ENCODE measurements around the gene USP7. TPM values are rescaled to one million over a fixed set of nuclear protein-coding genes. Genes with fewer than 3 reads are reported as not detected.

Gene USP7
- total RNA-seq, 1 donor from 2014 or later, result 62.4 TPM

DNA sequence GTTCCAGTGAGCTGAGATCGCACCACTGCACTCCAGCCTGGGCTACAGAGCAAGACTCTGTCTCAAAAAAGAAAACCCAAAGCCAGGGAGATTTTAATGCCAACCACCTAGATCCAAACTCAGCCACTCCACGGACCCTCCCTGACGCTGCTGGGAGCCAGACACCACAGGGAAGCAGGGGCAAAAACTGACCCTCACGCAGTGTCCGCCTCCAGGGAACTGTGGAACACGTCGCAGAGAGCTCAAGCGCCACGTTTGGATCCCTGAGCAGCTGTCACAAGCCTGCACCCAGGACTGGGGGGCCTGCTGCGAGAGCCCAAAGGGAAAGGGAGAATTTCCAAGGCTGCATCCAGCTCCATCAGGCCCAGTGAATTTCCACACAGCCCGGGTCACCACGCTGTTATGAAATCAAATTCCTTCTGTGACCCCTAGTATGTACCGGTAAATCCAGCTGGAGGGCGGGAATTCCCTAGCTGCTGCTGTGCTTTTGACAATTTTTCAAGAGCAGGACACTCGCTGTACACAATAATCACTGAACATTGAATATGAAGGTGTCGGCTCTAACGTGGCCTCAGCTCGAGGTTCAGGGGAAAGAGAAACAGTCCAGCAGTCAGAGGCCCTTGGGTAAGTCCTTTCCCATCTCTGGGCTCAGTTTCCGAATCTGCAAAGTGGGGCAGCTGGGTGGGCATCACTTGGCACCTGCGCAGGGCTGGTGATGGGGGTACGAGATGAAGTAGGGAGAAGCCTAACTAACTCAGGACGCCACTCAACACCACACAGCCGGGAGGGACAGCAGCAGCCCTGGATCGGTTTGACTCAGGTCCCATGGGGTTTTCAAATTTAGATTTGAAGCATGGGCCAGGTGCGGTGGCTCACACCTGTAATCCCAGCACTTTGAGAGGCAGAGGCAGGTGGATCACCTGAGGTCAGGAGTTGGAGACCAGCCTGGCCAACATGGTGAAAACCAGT is 103.5 kb downstream of the USP7 start:
- DNase-seq (peak; percentile 67), ATAC-seq (ENCODE audit: poor library complexity) (peak; percentile 51)
- intact Hi-C loops (cut with DNase I), result no loop called here

DNA sequence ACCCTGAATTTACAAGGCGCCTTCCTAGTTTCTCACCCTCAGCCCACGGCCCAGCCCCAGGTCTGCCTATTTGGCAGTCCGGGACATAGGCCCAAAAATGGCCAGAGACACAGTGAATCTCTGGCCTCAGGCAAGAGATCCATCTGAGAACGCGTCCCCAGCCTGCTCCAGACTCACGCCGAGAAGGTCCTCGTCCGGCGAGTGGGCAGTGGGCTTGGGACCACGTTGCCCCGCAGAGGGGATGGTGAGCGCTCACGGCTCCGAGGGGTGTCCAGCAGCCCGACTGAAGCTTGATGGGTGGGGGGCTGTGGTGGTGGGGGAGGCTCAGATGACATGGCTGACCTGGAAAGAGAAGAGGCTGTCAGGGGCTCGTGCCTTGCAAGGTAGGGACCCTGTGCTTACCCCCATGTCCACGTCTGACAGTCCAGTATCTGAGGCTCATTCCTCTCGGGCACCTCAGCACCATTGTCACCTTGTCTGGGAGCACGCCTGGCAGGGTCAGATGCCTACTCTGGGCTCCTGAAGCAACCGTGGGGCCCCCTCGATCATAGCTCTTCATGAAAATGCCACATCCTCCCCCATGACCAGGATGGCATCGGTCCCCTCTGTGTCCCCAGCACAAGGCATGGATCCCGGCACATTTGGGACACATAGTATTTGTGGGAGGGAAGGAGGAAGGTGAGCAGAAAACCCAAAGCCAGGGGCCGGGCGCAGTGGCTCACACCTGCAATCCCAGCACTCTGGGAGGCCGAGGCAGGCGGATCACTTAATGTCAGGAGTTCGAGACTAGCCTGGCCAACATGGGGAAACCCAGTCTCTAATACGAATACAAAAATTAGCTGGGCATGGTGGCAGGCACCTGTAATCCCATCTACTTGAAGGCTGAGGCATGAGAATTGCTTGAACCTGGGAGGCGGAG is 104.5 kb downstream of the USP7 start:
- DNase-seq, result no peak
- intact Hi-C loops (cut with DNase I), result no loop called here
- ATAC-seq (ENCODE audit: poor library complexity), result no peak

DNA sequence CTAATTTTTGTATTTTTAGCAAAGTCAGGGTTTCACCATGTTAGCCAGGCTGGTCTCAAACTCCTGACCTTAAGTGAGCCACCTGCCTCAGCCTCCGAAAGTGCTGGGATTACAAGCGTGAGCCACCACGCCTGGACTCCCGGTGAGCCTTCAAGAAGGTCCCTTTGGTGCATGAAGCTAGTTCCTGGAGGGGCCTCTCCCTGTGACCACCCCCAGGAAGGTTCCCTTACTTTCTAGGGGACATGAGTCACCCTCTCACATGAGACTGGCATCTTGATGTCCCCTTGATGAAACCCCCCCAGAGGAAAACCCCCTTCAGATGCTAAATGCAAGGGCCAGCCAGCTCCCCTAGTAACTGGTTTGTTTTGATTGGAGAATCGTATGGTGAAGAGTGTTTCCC is 107.7 kb downstream of the USP7 start:
- intact Hi-C loops (cut with DNase I), result no loop called here
- DNase-seq (no peak), ATAC-seq (ENCODE audit: poor library complexity) (no peak)

DNA sequence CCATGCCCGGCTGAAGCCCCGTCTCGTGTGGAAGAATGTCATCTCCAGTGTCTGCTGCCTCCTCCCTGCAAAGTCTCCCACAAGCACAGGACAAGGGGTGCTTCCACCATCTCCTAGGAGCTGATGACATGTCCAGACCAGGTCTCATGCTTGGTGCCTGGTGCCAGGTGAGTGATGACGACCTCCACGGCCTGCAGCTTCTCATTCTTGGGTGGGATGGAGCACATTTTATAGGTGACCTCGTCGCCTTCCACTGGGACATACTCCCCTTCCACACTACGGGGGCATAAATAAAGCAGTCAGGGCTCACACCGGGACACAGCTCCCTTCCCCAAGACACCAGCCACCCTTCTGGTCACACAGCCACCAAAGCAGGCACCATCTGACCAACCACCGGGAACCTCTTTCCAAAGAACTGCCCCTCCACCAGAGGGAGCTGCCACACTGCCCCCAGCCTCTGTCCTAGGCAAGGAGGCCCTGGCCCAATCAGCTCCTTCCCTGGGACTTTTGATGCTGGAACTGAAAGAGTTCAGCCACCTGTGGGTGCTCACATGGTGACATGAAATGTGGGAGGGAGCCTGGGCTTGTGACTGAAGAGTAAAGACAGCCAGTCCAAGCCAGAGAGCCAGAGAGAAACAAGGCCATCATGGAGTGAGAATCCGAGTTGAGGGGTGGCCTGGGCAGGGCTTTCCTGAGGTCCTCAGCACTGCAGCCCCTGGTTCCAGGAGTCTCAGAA is 108.5 kb downstream of the USP7 start:
- intact Hi-C loops (cut with DNase I), result no loop called here
- DNase-seq, result peak; percentile 12
- ATAC-seq (ENCODE audit: poor library complexity), result no peak

DNA sequence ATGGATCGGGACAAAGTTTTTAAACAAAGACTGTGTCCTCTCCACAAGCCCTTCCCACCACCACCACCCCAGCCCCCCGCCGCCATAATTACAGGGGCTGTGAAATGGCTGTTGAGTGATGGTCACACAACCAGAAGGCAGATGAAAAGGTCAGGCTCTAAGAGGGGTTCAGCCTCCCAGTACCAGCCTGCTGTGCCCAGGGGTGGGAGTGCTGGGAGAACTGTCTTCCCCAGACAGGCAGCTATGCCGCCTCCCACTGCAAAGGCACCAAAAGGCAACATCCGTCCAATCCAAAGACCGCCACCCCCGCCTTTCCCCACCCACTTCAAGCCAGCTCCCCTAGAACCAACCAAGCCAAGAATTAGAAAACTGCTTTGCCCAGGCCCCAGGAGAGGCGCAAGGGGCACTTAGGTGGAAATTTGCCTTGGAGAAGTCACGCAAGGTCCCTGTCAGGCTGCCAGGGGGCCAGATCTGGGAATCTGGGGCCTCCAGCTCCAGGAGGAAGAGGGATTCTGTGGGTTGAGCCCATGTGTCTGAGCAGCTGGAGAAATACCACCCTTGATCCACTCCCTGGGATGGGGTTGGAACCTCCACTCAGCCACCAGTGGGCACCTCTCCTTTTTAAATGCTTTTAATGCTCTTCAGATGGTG is 109.3 kb downstream of the USP7 start:
- intact Hi-C loops (cut with DNase I), result no loop called here
- no peak for ATAC-seq (ENCODE audit: poor library complexity)
- DNase-seq, result no peak

DNA sequence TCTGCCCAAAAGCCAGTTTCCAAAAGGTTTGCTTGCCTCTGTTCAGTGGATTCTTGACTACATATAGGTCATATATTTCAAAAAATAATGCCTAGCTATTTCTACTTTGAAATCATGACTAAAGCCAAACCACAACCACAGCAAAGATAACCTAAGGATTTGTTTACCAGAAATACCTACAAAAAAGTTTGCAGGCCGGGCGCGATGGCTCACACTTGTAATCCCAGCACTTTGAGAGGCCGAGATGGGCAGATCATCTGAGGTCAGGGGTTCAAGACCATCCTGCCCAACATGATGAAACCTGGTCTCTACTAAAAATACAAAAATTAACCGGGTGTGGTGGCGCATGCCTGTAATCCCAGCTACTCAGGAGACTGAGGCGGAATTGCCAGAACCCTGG is 110.1 kb downstream of the USP7 start:
- intact Hi-C loops (cut with DNase I), result no loop called here
- DNase-seq (no peak), ATAC-seq (ENCODE audit: poor library complexity) (no peak)

DNA sequence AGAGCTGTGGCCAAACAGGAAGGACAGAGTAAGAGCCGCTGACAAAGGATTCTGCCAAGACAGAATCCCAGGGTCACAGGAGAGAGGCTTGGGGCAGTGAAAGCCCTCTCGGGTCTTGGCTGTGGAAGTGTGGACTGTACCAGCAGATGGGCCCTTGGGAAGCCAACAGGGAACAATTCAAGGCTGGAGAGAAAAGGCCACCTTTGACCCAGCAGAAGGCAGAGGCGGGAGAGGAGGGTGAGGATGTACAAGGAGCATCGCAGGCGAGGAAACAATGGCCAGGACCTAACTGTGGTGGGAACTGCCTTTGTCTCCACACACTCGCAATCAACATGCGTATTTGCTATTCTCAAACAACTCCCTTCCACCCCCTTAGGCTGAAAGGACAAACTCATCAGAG is 110.6 kb downstream of the USP7 start:
- ATAC-seq (ENCODE audit: poor library complexity) (no peak), DNase-seq (no peak)
- intact Hi-C loops (cut with DNase I), result no loop called here

DNA sequence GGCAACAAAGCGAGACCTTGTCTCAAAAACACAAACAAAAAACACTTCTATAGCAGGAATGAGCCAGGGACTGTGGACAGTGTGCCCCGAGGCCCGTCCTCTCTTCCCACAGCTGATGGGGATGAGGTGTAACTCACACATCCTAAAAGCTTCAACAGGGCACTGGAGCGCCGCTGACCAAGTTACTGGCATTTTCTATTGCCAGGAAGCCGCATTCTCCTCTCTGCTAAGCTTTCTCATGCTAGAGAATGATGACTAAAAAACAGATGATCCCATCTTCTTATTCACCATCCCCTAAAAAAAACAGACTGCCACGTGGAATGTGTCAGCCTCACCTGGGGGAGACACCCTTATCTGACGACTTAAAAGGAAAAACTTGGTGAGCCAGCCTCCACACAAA is 111.2 kb downstream of the USP7 start:
- ATAC-seq (ENCODE audit: poor library complexity) (no peak), DNase-seq (no peak)
- intact Hi-C loops (cut with DNase I), result no loop called here

DNA sequence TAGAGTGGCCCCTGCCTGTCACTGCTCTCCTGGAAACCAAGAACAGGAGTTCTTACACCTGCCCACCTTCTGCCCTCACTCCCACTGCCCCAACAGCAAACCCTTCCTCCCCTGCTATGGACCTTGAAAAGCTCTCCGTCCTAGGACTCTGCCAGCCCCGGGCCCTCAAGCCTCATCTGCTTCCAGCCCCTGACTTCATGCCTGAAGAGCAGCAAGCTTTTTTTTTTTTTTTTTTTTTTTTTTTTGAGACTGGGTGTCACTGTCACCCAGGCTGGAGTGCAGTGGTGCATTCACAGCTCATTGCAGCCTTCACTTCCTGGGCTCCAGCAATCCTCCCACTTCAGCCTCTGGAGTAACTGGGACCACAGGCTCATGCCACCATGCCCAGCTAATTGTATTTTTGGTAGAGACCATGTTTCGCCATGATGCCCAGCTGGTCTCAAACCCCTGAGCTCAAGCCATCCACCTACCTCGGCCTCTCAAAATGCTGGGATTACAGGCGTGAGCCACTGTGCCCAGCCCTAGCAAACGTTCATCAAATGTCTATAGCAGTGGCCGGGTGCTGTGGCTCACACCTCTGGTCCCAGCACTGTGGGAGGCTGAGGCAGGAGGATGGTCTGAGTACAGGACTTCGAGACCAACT is 111.8 kb downstream of the USP7 start:
- ATAC-seq (ENCODE audit: poor library complexity) (no peak), DNase-seq (no peak)
- intact Hi-C loops (cut with DNase I), result no loop called here

DNA sequence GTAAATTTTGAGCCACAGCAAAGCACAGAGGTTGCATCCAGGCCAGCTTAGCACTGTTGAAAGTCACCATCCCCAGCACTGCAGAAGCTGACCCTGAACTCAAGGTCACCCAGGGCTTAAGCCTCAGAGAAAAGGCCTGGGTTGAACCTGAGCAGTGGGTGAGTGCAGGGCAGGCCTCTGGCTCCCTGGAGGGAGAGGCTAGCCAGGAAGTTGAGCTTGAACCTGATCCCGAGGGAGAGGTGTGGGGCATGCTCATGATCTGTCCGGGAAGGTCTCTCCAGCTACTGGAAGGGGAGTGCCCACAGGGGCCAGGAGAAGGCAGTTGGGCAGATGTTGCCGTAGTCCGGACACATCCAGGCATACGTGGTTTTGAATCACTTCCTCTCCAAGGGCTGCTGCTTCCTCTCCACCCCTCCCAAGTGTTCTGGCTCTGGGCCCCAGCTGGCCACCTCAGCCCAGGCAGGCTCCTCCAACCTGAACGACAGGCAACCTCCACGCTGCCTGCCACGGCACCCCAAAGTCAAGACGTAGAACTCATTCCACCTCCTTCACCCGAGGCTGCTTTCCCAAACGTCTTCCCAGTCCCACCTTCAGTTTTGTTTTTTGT is 113.3 kb downstream of the USP7 start:
- DNase-seq (peak; percentile 74), ATAC-seq (ENCODE audit: poor library complexity) (peak; percentile 62)
- intact Hi-C loops (cut with DNase I), result no loop called here

DNA sequence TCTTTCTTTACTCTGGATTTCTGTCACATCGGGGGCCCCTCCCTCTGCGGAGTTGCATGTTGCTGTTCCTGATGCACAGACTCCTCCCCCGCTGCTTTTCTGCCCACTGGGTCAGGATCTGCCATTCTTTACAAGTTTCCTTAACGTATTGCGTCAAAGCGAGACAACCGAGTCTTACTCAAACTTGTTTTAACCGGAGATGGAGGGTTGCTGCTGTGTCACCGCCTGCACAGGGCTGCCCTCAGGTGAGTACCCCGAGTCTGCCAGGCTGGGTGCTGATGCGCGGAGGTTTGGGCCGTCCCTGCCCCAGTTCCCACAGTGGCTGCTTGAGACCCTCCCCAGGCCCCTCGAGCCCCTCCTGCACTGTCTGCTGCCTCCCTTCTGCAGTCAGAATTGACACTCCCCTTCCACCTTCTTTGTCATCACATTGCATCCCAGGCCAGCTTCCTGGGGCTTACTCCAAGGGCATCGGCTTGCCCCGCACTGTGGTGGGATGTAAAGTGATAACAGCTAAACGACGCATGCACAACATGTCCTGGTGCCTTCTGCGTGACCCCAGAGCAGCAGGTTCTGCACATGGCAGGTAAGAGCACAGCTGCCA is 114.2 kb downstream of the USP7 start:
- ATAC-seq (ENCODE audit: poor library complexity) (no peak), DNase-seq (no peak)

DNA sequence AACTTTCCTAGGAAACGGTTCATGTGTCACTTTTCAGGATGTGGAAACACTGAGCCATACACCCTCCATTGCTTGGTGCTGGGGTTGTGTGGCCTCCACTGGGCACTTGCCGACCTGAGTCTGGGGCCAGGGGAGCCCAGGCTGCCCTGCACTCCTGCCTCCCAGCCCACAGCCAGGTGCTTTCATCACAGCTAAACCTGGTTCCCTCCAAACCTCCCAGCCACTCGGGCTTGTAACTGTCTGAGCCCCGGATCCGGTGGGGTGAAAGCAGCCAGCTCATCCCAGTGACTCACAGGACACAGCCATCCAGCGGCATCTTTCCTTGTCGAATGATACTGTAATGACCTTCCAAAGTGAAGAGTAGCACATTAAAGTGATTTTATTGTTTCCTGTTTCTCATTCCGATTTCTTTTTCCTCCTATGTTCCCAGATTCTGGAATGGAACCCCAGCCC is 114.7 kb downstream of the USP7 start:
- intact Hi-C loops (cut with DNase I), result no loop called here
- ATAC-seq (ENCODE audit: poor library complexity) (no peak), DNase-seq (no peak)

More for the DNA sequence above, 114.2 kb downstream of the USP7 start:
- intact Hi-C loops (cut with DNase I), result no loop called here

DNA sequence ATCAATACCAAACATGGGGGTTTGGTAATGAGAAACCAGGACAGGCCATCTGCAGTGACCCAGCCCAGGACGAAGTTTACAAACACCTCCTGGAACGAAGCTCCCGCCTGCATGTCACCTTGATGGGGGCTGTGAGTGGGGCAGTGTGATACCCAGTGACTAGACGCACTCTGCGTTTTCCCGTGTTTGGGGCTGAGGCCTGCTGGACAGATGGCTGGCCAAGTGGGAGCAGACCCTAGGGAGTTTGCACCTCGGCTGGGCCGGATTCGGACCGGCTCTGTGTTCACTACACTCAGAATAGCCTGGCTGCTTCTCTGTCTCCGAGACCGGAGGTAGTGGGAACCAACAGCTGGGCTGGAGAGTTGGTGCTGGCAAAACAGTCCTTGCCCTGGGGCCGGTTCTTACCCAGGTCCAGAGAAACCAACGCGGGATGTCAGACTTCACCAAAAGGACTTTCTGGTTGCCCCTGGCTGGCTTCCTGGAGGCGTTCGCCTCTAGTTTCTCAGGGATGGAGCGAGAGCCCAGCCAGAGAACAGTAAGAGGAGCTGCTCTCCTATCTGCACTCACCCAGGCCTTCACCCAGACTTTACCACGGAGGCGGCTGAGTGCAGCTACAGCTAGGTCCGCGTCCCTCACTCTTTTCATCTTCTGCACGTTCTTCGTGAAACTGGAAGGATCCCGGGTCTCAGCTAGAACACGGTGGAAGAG is 115.3 kb downstream of the USP7 start:
- intact Hi-C loops (cut with DNase I), result no loop called here
- DNase-seq (no peak), ATAC-seq (ENCODE audit: poor library complexity) (peak; percentile 6)

DNA sequence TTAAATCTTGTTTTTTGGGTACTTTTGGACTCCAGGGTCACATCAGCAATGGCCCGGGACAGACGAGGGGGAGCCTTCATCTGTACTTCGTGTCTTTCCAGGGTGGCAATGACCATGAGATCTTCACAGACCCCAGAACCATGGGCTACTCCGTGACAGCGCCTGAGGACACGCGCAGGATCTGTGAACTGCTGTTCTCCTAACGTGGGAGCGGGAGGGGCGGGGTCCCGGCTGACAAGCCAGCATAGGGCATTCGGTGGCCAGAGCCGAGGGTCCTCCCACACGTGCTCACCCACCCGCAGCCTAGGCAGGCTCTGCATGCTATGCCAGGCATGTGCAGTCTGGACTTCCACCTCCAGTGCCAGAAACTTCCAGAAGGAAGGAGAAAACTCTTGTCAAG is 116.1 kb downstream of the USP7 start:
- intact Hi-C loops (cut with DNase I), result no loop called here
- no peak for ATAC-seq (ENCODE audit: poor library complexity)
- DNase-seq, result no peak

DNA sequence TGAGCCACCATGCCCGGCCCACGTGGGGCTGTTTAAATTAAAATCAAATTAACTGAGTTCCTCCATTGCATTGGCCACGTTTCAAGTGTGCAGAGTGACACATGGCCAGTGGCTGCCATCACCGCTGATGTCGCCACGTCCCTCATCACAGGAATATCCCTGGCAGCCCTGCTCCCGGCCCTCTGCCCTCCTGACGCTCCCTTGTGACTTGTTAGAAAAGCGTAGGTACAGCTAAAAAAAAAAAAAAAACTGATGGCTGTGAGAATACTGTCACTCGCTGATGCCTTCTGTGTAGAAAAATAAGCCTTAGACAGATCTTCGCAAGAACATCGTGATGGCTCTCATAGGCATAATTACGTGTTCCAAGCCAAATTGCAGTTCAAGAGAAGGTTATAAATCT is 116.6 kb downstream of the USP7 start:
- intact Hi-C loops (cut with DNase I), result no loop called here
- ATAC-seq (ENCODE audit: poor library complexity), result no peak
- no peak for DNase-seq

DNA sequence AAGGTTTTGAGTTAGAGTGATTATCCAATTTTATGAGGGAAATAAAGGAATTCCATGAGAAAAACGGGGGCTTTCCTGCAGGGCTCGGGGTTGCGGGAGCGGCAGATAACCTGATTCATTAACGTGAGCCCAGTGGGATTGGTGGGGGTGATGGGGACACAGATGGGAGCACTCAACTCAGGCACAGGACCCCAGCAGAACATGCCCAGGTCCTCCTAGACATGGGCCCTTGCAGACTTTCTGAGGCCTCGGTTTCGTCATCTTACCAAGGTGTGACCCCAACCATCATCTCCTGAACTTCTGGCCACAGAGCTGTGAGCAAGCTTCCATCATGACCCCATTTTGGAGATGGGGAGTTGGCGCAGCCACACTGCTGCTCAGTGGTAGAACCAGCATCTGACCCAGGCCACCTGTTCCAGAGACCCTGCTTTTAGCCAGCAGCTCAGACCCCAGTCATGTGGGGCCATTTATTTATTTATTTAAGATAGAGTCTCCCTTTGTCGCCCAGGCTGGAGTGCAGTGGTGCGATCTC is 117.2 kb downstream of the USP7 start:
- ATAC-seq (ENCODE audit: poor library complexity) (no peak), DNase-seq (no peak)
- intact Hi-C loops (cut with DNase I), result no loop called here
